ENCODE data around the gene ABCA12. TPM values are rescaled to one million over a fixed set of nuclear protein-coding genes. Genes with fewer than 3 reads are reported as not detected.

ABCA12 gene
- total RNA-seq, 6 experiments from 2014 or later = 0.05 to 0.38 (median 0.08) TPM; not detected in 1

DNA sequence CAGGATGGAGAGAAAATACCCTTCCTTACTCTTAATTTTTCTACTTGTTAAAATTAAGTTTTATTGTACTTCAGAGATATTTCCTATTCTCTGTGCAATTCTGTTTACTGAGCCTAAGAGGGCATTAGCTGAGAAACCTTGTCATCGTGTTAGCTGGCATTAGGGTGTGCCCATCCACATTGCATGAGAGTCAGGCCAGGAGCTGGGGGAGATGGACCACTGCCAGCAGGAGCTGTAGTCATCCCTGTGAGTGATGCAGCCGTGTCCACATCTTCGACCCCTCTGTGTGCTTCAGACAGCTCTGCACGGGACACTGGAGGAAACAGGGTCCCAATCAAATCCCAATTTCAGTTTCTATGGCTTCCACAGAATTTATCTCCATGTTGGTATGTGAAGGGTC lies 34.2 kb downstream of the ABCA12 start:
- peaks cover 12% of the 10 kb centered on the region for H3K4me1 Mint-ChIP-seq (ENCODE audit: low read depth)
- H3K4me3 Mint-ChIP-seq = no peak overlapping the region
- no peak overlapping the region for H3K27ac Mint-ChIP-seq
- TF ChIP-seq, protein P1, sequence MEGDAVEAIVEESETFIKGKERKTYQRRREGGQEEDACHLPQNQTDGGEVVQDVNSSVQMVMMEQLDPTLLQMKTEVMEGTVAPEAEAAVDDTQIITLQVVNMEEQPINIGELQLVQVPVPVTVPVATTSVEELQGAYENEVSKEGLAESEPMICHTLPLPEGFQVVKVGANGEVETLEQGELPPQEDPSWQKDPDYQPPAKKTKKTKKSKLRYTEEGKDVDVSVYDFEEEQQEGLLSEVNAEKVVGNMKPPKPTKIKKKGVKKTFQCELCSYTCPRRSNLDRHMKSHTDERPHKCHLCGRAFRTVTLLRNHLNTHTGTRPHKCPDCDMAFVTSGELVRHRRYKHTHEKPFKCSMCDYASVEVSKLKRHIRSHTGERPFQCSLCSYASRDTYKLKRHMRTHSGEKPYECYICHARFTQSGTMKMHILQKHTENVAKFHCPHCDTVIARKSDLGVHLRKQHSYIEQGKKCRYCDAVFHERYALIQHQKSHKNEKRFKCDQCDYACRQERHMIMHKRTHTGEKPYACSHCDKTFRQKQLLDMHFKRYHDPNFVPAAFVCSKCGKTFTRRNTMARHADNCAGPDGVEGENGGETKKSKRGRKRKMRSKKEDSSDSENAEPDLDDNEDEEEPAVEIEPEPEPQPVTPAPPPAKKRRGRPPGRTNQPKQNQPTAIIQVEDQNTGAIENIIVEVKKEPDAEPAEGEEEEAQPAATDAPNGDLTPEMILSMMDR (IDR thresholded peaks at IDR 0.05) = no peak
- H3K9me3 Mint-ChIP-seq = no peaks in the 10 kb centered on the region
- DNase-seq = no peak
- peaks cover 9% of the 10 kb centered on the region for H3K27me3 Mint-ChIP-seq (ENCODE audit: insufficient read depth)
- no peaks in the 10 kb centered on the region for H3K36me3 Mint-ChIP-seq (ENCODE audit: low read depth)

DNA sequence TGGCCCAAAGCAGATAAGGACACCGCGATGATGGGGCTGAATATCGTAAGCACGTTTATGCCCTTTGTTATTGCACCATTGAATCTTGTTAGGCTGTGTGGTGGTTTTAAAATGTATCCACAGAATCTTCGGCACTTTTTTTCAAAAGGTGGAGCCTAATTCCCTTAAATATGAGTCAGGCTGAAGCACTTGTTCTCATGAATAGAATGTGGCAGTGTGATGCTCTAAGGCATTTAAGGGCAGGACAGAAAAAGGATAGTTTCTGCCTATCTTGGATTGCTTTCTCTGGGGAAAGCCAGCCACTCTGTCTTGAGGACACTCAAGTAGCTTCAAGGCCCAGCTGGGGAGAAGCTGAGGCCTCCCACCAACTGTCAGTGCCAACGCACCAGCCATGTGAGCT lies 39.6 kb downstream of the ABCA12 start:
- H3K9me3 Mint-ChIP-seq = no peaks in the 10 kb centered on the region

DNA sequence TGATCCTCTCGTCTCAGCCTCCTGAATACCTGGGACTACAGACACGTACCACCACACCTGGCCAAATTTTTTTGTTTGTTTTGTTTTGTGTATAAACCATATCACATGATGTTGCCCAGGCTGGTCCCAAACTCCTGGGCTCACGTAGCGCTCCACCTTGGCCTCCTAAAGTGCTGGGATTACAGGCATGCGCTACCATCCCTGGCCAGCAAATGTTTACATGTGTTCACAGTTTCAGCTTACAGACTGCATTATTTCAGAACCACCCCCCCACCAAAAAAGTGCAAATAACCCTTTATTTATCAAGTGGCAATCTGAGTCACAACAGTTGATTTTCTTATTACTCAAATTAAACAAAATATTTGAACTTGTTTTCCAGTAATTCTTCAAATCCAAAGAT lies 54.3 kb downstream of the ABCA12 start:
- H3K4me3 Mint-ChIP-seq = no peak overlapping the region
- H3K27me3 Mint-ChIP-seq (ENCODE audit: insufficient read depth) = peaks cover 5% of the 10 kb centered on the region
- H3K4me1 Mint-ChIP-seq (ENCODE audit: low read depth) = no peaks in the 10 kb centered on the region
- H3K27ac Mint-ChIP-seq = no peak overlapping the region
- no peaks in the 10 kb centered on the region for H3K36me3 Mint-ChIP-seq (ENCODE audit: low read depth)
- TF ChIP-seq, protein P1 (IDR thresholded peaks at IDR 0.05) = no peak
- no peaks in the 10 kb centered on the region for H3K9me3 Mint-ChIP-seq
- no peak for DNase-seq

More for the DNA sequence above, 39.6 kb downstream of the ABCA12 start:
- TF ChIP-seq, protein P1 (IDR thresholded peaks at IDR 0.05) = no peak
- no peaks in the 10 kb centered on the region for H3K4me1 Mint-ChIP-seq (ENCODE audit: low read depth)
- peaks cover 9% of the 10 kb centered on the region for H3K27me3 Mint-ChIP-seq (ENCODE audit: insufficient read depth)
- H3K27ac Mint-ChIP-seq = no peak overlapping the region
- DNase-seq = no peak
- H3K4me3 Mint-ChIP-seq = no peak overlapping the region
- H3K36me3 Mint-ChIP-seq (ENCODE audit: low read depth) = no peaks in the 10 kb centered on the region

DNA sequence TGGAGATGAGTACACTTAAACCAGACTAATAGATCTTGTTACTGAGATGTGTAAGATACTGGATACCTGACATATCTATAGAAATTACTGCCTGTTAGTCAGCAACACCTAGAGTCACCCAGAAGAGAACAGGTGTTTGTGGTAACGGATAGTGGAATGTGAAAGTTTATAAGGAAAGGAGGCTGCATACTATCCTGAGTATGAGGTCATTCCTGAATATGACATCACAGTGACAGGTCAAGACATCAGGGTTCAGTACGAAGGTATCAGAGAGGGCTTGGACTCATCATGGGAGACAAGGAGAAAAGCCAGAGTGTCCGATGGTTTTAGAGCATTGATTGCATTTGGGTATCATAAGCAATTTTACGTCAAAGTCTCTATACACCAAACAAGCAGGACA lies 55.3 kb downstream of the ABCA12 start:
- Mint-ChIP-seq H3K27me3 (ENCODE audit: insufficient read depth) (peaks cover 4% of the 10 kb centered on the region), H3K36me3 (ENCODE audit: low read depth) (no peaks in the 10 kb centered on the region), H3K4me1 (ENCODE audit: low read depth) (no peaks in the 10 kb centered on the region), H3K9me3 (no peaks in the 10 kb centered on the region), H3K27ac (no peak overlapping the region), H3K4me3 (no peak overlapping the region)
- TF ChIP-seq, protein P1 (IDR thresholded peaks at IDR 0.05) = no peak
- DNase-seq = no peak

DNA sequence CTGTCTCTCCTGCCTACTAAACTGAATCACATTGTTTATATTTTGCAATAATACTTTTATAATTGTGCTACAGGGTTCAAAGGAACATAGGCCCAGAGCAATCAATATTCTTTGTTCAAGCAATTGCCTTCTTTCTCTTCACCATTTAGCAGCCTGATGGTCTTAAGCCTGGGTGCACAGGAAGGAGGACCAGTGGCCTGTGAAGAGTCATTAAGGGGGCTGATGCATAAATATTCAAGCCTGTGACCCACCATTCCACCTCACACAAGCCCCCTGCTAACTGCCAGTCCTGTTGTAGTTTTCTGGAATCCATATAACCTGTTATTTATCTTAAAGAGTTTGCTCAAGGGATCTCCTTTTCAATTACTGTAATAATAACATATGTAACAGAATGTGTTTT lies 56.0 kb downstream of the ABCA12 start:
- no peak for DNase-seq
- Mint-ChIP-seq H3K9me3 (no peaks in the 10 kb centered on the region), H3K27me3 (ENCODE audit: insufficient read depth) (peaks cover 4% of the 10 kb centered on the region), H3K27ac (no peak overlapping the region), H3K4me3 (no peak overlapping the region), H3K4me1 (ENCODE audit: low read depth) (no peaks in the 10 kb centered on the region), H3K36me3 (ENCODE audit: low read depth) (no peaks in the 10 kb centered on the region)
- TF ChIP-seq, protein P1 (IDR thresholded peaks at IDR 0.05) = no peak

DNA sequence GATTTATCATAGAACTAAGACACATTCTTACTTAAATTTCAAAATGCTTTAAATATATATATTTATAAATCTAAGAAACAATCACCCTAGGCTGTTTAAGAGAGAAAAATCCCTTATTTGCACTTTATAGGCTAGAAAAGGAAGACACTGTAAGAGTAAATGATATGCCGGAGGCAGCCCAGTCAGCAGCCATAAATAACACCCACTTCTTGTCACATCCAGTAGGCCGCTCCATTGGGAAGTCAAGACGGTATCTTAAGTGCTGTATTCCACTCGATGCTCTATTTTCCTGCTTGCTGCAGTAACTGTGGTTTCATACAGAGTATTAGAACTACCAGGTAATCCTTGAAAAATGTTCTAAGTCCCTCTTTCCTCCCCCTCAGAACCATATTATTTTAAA lies 57.9 kb downstream of the ABCA12 start:
- no peaks in the 10 kb centered on the region for H3K4me1 Mint-ChIP-seq (ENCODE audit: low read depth)
- no peak overlapping the region for H3K4me3 Mint-ChIP-seq
- peaks cover 6% of the 10 kb centered on the region for H3K27me3 Mint-ChIP-seq (ENCODE audit: insufficient read depth)
- no peak for DNase-seq
- TF ChIP-seq, protein P1 (IDR thresholded peaks at IDR 0.05) = no peak
- no peaks in the 10 kb centered on the region for H3K36me3 Mint-ChIP-seq (ENCODE audit: low read depth)
- H3K9me3 Mint-ChIP-seq = no peaks in the 10 kb centered on the region
- no peak overlapping the region for H3K27ac Mint-ChIP-seq

Data from HFFc6 (cell line).